NCI-H1417 (cell line): ENCODE results near the gene ZNF462.

Source experiments
- DNase-seq, 3 experiments: peaks; one replicate each; lab custom pipeline; 2025; lab: John Stamatoyannopoulos, UW

The ZNF462 gene

DNA sequence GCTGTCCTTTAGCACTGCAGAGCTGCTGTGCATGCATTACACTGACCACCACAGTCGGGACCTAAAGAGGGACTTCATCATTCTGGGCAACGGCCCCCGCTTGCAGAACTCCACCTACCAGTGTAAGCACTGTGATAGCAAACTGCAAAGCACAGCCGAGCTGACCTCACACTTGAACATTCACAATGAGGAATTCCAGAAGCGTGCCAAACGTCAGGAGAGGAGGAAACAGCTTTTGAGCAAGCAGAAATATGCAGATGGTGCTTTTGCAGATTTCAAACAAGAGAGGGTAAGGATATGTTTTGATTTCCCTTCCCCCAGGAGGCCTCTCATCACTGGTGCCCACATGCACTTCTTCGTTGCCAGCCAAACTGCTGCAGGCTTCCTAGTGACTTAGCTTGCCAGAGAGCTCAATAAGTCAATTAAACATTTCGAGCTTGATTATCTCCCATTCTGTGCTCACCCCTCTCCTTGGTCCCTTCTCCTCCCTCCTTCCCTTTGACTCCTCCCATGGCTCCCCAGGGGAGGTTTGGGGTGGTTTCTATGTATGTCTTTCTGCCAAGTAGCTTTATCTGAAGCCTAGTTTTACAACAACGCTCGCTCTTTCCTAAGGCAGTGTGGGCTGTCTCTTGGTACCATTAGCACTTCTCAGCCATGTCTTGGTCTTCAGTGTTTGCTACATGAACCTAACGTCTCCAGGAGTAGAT lies 66.7 kb downstream of the ZNF462 start:
- DNase-seq: no peak

DNA sequence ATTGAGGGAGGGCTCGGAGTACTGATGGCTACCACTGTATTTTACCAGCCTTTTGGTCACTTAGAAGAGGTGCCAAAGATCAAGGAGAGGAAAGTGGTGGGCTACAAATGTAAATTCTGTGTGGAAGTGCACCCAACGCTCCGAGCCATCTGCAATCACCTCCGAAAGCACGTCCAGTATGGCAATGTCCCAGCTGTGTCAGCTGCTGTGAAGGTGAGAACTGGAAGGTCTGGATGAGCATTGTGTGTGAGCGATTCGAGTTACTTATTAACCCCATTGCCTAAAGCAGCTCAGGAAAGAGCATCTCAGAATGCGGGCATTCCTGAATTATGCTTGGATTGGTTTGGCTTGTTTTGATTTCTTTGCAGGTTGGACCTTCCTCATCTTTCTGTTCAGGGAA lies 67.5 kb downstream of the ZNF462 start:
- DNase-seq: no peak

DNA sequence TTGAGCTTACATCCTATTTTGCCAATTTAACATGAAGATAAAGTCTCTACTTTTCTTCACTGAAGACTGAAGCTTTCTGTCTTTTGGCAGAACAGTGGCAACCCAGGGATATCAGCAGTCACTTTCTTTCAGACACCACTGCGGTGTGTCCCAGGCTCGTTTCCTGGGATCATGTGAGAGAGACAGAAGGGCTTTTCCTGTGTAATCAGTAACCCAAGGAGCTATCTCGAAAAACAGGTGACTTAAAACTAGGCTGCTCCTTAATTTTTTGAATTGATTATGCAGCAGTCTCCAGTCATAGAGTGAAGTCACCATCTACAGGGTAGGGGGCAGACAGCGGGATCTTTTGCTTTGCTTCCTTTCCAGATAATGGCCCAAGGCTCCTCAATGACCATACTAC lies 68.5 kb downstream of the ZNF462 start:
- no peak for DNase-seq

DNA sequence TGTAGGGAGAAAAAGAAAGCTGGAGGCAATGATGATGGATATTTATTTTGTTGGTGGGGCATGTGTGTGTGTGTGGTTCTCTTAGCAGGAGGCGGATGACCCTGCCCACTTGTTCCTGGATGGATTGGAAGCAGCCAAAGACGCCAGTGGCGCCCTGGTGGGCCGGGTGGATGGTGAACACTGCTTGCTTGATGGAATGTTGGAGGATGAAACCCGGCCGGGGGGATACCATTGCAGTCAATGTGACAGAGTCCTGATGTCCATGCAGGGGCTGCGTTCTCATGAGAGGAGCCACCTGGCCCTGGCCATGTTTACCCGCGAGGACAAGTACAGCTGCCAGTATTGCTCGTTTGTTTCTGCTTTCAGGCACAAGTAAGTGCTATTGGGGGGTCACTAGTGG lies 69.2 kb downstream of the ZNF462 start:
- DNase-seq: no peak

DNA sequence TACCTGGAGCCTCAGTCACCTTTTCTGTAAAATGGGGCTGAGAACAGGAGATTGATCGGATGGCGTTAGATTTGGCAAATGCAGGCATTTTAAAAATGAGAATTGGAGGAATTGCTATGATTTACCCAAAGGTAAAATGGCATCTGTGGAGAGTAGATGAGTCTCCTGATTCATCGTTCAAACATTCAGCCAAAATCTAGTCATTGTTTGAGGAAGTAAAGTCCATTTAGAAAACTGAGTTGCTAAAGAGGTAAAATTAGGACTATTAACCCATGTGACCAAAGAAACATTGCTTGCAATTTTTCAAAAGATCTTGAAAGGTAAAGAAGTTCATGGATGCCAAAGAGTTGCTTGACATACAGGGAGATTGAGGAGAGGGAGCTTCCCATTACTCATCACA lies 69.7 kb downstream of the ZNF462 start:
- no peak for DNase-seq

DNA sequence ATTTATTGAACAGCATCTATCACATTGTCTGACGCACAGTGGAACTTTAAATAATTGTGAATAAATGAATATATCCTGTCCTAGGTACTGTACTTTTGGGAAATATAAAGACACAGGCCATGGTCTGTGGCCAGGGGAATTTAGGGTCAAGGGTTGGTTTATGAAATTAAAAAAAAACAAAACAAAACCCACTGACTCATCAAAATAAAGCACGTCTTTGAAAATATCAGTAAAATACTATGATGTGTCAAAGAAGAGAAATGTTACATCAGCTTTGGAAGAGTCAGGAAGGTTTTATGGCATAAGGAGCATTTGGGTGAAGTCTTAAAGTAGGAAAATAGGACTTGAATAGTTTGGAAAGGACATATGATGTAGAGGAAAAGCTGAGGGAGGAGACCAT lies 70.5 kb downstream of the ZNF462 start:
- no peak for DNase-seq

DNA sequence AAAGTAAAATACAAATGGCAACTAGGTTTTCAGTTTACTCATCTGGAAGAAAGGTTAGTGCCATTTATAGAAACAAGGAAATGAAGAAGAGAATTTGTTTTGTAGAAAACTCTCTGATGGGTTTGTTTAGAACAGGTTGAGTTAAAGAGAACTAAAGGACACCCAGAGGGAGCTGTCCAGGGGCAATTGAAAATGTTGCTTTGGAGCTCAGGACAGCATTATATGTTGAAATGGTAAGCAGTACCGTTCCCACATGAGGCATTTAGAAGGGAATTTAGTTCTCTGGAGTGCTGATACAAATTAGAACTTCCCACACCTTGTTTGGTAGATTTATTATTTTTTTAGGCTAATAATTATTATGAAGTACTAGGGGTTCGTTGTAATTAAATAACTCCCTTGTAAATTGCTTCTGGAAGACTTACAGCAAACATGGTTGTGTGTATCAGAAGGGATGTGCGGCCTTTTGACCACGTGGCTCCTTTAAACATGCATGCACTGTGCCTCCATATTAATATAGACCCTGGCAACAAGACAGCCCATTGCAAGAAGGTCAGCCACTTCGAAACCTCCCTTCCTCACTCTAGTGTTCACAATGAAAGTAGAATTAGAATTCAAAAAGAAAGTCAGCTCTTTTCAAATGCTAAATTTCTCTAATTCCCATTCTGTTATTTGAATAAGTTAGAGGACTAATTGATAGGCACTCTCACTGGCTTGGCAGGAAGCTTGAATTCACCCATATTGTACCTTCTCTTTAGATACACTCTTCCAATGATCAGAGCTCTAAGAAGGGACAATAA lies 71.7 kb downstream of the ZNF462 start:
- DNase-seq: no peak

DNA sequence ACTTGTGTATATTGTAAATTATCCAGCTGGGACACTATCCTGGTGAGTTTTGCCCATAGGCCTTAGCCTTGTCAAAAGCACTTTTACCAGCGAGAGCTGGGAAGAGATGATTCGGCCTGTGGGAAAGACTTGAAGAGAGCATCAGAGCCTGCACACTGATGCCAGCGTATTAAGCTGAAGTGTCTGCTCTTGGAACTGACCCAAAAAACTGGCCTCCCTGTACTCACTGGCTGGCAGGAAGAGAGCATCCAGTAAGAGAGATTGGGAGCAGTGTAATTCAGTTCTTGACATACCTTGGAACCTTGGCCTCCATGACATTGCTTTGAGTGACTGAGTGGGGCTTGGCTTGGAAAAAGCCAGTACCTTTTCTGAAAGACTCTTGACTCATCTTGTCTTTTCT lies 73.7 kb downstream of the ZNF462 start:
- DNase-seq: no peak

DNA sequence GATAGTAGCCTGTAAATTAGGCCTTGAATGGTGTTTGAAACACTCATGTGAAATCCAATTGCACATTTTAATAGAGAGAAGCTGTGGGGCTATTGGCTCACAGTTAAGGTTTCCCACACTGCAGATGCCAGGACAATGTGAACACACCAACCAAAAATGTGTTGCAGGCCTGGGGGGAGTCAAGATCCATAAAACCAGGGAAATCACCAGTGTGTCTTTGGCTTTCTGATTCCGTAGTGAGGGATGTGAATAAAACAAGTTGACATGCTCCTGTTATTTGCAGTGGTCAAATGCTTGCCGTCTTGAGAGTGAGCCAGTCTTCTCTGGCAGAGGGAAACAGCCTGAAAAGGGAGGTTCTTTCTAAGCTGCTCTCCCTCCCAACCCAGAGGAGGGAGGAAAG lies 79.0 kb downstream of the ZNF462 start:
- DNase-seq: no peak

DNA sequence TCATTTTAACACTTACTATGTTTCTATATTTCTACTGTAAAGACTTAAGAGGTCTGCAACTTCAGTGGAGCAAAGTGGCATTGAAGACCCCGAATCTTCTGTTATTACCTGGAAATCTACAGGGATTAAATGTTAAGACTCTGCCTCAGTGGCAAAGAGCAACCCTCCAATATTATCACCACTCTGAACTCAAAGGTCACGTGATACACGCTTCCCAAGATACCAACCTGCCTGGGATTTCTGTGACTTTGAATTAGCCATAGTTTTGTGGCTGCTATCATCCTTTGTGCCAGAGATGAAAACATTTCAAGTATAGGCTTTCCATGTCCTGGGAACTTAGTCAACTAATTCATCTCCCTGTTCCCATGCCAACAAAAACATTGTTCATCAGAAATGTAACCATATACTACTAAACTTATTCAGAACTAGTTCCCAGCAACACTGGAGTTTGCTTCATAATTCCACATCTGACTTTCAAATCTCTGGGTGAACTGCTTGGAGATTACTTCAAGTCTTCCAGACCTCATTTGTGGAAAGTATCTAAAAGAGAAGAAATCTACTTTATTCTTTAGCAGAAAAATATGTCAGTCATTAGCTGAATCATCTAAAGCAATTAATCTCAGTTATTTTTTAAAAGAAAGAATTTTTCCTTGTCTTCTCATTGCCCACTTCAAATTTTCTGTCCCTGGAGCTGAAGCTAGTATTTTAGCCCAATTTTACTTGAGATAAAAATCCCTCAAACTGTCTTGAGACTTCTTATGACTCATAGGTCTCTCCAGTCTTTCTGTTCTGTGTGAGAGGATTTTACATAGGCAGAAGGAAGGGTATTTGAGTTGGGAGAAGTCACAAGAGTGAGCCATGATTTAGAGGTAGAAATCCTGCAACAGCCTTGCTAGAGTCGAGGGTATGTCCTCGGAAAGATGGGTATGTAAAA lies 83.0 kb downstream of the ZNF462 start:
- DNase-seq: no peak

DNA sequence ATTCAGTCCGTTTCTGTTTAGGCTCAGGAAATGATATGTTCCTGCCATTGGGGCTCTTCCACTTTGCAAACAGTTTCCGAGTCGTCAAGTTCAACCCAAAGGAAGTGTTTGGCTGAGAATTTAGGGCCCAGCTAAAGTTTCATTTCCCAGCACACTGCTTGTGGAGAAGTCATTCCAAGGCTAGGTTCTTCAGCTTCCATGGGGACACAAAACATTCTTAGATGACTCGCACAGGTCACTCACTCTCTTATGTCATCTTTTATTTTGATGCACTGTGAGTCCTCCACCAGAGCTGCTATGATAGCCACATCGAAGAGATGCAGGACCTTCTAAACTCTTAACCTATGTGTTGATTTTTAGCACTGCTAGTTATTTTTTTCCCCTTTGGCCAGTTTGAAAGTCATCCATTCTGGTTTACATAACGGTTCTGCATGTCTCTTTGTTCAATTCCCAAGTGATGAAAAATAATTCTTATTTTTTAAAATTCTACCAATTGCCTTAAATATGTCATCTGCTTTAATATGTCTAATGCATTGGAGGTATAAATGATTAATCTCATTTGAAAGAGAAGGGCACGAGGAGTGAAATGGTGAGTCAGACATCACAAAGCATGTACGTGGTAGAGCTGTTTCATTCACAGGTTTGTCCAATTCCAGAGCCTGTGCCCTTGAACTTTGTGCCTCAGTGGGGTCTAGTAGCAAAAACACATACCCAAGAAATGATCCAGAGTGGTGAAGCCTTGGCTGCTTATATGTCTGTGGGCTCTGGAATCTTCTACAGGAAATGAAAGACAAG lies 84.3 kb downstream of the ZNF462 start:
- no peak for DNase-seq

DNA sequence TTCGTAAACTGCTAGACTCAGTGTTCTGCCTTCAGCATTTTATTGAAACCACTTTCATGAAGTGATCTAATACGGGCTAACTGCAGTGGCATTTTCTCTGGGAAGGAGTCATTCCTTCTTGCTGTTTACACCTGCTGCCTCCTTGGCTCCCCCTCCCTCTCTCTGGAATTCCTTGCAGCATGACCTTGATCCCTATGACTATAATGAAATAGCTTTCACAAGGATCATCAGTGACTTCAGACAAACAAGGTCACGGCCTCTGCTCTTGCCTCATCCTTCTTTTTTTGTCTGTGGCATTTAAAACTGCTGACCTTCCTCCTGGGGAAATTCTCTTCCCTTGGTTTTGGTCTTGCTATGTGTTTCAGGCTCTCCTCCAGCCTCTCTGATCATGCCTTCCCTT lies 90.2 kb downstream of the ZNF462 start:
- DNase-seq: no peak

DNA sequence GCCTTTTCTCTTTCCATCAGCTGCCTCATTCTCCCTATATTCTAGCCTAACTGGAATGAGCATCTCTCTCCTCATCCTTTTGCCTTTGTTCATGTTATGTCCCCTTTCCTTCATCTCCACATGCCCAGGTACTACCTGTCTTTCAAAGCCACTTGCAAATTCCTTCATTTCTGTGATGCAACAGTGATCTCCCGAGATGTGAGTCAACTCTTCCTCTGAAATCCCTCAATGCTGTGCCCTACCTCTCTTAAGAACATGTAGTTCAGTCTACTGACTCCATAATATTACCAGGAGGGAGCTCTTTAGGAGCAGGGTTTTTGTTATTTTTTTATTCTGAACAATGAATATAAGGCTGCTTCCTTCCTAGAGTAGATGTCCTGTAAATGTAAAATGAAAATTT lies 91.6 kb downstream of the ZNF462 start:
- no peak for DNase-seq

DNA sequence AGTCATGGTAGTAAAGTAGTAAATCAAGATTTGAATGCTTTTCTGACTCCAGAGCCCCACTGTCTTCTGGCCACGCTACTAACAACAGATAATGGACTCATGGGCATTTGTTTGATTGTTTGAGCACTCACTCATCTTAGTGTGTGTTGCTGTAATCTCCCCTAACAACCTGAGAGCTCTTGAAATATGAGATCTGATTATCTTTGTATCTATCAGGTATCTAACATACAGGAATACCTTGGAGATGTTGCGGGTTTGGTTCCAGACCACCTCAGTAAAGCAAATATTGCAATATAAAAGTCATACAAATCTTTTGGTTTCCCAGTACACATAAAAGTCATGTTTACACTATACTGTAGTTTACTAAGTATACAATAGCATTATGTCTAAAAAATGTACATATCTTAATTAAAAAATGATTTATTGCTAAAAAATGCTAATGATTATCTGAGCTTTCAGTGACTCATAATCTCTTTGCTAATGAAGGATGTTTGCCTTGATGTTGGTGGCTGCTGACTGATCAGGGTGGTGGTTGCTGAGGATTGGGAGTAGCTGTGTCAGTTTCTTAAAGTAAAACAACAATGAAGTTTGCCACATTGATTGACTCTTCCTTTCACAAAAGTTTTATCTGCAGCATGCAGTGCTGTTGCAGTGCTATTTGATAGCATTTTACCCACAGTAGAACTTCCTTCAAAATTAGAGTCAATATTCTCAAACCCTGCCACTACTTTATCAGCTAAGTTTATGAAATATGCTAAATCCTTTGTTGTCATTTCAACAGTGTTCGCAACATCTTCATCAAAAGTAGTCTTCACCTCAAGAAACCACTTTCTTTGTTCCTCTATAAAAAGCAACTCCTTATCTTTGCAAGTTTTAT lies 92.2 kb downstream of the ZNF462 start:
- peak in 2 of 3 experiments; percentile 17 to 47 for DNase-seq

DNA sequence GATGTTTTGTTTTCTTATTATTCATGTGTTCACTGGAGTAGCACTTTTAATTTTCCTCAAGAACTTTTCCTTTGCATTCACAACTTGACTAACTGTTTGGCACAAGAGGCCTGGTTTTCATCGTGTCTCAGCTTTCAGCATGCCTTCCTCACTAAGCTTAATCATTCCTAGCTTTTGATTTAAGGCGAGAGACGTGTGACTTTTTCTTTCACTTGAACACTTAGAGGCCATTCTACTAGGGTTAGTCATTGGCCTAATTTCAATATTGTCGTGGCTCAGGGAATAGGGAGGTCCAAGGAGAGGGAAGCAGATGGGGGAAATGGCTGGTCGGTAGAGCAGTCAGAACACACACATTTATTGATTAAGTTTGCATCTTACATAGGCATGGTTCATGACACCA lies 94.0 kb downstream of the ZNF462 start:
- no peak for DNase-seq

DNA sequence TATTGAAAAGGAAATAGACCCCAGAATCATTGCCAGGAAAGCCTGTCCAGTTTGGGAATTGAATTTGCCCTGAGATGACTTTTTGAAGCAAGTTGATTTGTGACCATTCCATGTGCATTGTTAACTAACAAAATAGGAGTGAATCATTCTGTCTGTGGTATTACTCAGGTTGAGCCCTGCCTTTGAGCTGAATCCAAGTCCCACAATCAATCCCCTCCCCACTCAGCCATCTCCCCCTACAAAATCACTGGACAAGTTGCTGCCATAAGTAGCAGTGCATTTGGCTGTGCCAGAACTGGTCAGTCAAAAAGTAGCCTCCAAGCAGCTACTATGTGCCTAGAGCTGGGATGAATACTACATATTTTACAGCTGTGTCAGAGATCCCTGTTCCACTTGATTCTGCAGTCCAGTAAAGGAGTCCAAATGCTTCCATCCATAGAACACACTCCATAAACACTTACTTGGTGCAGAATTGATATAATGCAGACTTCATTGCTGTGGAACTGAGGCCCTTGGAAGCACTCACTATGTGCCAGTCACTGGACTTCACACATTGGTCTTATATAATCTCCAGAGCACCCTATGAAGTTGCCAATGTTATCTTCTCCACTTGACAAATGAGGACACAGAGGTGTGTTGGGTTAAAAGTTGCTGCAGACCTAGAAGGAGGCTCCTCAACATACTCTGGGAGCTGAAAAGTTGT lies 96.1 kb downstream of the ZNF462 start:
- no peak for DNase-seq

DNA sequence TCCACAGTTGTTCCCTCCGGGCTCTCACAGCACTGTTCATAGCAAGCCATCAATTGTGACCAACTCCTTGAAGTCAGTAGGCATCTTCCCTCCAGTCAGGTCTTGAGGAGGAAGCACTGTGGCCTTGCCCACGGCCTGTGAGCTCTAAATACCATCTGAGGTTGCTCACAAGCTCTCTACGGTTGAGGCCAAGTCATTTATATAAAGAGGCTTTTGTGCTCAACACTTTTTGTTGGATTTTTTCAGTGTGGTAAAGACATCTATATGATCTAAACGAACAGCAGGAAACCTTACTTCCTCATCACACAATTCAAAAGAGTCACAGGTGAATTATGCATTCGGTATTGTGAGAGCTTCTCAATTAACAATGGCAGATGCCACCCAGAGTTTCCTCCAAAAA lies 97.3 kb downstream of the ZNF462 start:
- DNase-seq: no peak

DNA sequence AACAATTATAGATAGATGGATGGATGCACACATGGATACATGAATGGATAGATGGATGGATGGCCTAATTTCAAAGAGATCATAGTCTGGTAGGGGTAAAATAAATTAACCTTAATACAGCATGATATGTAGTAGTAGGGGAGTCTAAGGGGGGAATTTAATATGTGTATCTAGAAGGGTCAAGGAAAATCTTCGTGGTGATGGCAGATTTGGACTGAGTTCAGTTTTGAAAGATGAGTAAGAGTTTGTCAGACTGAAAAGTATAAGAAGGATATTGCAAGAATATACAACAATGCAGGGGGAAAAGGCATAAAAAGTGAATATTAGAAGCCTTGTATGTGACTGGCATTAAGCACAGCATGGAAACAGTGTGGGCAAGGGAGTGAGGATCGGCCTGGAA lies 98.7 kb downstream of the ZNF462 start:
- DNase-seq: no peak

DNA sequence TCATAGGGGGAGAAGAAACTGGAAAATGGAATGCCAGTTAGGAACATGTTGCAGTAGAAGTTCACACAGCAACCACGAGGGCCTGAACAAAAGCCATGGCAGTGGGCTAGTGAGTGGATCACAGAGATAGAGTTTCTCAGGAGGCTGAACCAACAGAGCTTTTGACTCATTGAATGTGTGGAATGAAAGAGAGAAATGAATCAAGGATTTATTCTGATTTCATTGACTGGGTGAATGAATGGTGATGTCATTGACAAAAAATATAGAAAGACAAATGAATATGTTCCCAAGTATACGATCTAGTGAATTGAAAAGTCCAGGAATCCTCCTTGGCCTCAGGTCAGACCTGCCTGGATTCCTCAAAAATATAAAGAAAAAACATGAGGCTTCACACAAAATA lies 99.2 kb downstream of the ZNF462 start:
- DNase-seq: no peak
